Peyer's patch (tissue), 4 donors: ENCODE measurements around the gene MRLN.

ENCODE experiments used
- CTCF ChIP-seq, 6 experiments: fragments of 450-650 bp in 4 of 6; fragments of 200-600 bp in 2 of 6; sonication (generic) in 1 of 6; IDR thresholded peaks; one replicate each; pipeline ENCODE4 v1.5.1; 2017 to 2019; ENCODE audit warnings: antibody characterized with exemption in 6 of 6, mild to moderate bottlenecking in 3 of 6, moderate library complexity in 1 of 6
- POLR2A ChIP-seq, 2 donors: fragments of 450-650 bp; IDR thresholded peaks; one replicate each; pipeline ENCODE4 v1.5.1; 2017; ENCODE audit warnings: antibody characterized with exemption in 2 of 2, mild to moderate bottlenecking in 2 of 2, moderate library complexity in 2 of 2

DNA sequence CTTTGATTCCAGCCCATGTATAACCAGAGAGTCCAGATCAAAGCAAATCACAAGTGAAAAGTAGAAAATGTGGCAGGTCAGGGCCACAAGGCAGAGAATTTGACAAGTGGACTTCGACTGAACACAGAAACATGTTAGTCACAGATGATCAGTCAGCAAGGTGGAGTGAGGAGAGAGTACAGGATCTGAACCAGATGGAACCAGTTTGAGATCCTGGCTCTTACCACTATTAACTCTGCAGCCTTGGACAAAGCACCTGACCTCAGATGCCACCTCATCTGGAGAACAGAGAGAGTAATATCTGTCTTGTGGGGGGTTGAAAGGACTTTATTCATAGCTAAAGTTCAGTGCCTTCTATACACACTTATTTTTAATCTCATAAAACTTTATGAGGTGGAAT lies 4.4 kb downstream of the MRLN start:
- TF ChIP-seq CTCF (IDR thresholded peaks at IDR 0.05) (no peak), POLR2A (IDR thresholded peaks at IDR 0.05) (no peak)
